Lower lobe of right lung (tissue), 2 donors: Measurements from ENCODE around the gene NMT1. TPM values are rescaled to one million over a fixed set of nuclear protein-coding genes. Genes with fewer than 3 reads are reported as not detected.

Source experiments
- ATAC-seq, 2 donors: fragments of 200-7000 bp; cut with Tn5 transposase; one replicate each; pipeline ENCODE4 v1.9.1; 2020 to 2022; ENCODE audit warnings: mild to moderate bottlenecking in 2 of 2, moderate library complexity in 2 of 2
- DNase-seq: peaks from one replicate; pipeline ENCODE4 v3.0.0-alpha.2; 2020
- H3K27ac ChIP-seq: fragments of 200-600 bp; one replicate; pipeline ENCODE4 v1.8.0; 2022
- H3K27me3 ChIP-seq: fragments of 200-600 bp; one replicate; pipeline ENCODE4 v1.8.0; 2022; ENCODE audit warnings: low read depth
- H3K36me3 ChIP-seq: fragments of 200-600 bp; one replicate; pipeline ENCODE4 v1.8.0; 2022; ENCODE audit warnings: mild to moderate bottlenecking
- H3K4me1 ChIP-seq: fragments of 200-600 bp; one replicate; pipeline ENCODE4 v1.8.0; 2022
- H3K4me3 ChIP-seq: fragments of 200-600 bp; one replicate; pipeline ENCODE4 v1.8.0; 2022; ENCODE audit warnings: mild to moderate bottlenecking
- H3K9me3 ChIP-seq: fragments of 200-600 bp; one replicate; pipeline ENCODE4 v1.8.0; 2022
- CTCF ChIP-seq: fragments of 200-600 bp; IDR thresholded peaks from one replicate; pipeline ENCODE4 v1.8.0; 2022; ENCODE audit warnings: antibody characterized with exemption, mild to moderate bottlenecking
- intact Hi-C: fragments of 100-400 bp; cut with DNase I; formaldehyde crosslinking; loops from one replicate; pipeline ENCODE4 v1.11.0; 2022
- long read RNA-seq: library from polyadenylated mRNA; unstranded; transcript quantifications from one replicate; pipeline ENCODE4 v2.0.0, GENCODE V29; 2021
- total RNA-seq: library from RNA; stranded (reverse); fragmentation: NEBNext Ultra II Directional; extraction: Animal tissue kit (Norgen Biotek cat#: 25700); gene quantifications from one replicate; pipeline ENCODE4 v1.2.1, GENCODE V29; 2021
- donor health status: DM: no; HTN: yes; CAD: no; lungs with severe emphysema.

Gene NMT1
- total RNA-seq, result 117 TPM
- long read RNA-seq, full-length matches to known transcripts, result 39 of 123 reads
- long read RNA-seq, partial matches to known transcripts, result 49 of 123 reads
- long read RNA-seq, other reads (novel, unspliced or antisense), result 35 of 123 reads

DNA sequence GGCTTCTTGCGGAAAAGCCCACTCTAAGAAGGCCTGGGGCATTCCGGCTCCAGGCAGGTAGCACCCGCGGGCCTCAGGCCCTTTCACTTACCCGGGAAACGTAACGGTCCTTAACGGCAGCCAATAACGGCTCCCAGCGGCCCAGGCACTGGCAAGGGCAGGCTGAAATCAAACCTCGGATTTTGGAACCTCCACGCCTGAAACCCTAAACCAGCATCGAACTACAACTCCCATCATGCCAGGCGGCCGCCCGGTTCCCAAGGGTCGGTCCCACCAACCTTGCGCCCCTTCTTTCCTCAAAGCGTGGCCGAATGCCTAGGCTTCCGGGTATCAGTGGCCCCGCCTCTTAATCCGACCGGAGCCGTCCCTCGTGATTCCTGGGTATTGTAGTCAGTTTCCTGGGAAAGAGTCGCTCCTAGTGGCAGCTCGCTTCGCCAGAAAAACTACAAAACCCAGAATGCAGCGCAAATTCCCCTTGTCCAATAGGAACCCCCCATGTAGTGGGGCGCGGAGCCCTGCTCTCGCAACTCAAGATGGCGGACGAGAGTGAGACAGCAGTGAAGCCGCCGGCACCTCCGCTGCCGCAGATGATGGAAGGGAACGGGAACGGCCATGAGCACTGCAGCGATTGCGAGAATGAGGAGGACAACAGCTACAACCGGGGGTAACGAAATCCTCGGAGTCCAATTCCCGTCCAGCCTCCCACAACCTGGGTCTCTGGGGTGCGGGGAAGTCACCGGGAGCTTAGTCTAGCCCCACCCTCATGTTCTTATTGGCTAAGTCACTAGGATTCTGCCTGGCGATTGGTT, at the start of gene NMT1:
Gene NMT1, plus strand, starts transcription at position 521 of the 809 bp plus-strand sequence. Its CDS starts 13 bp downstream, at position 534.
- intact Hi-C loops, result no loop called here
- H3K4me1 ChIP-seq, result peaks cover 51% of the 10 kb centered on the region
- H3K9me3 ChIP-seq, result no peaks in the 10 kb centered on the region

GRCh38 chr17:45011767-45012166, 49.4 kb upstream of the NMT1 start:
- Histone ChIP-seq H3K4me1 (no peaks in the 10 kb centered on the region), H3K36me3 (no peaks in the 10 kb centered on the region), H3K9me3 (no peaks in the 10 kb centered on the region), H3K27me3 (peaks cover 12% of the 10 kb centered on the region), H3K27ac (no peak overlapping the region), H3K4me3 (no peak overlapping the region)
- ATAC-seq (no peak), DNase-seq (no peak)
- TF ChIP-seq CTCF, result no peak
- intact Hi-C loops, result loop anchor here (10.0 kb wide), 1 partner anchor 87 kb away; no protein-coding TSS in a partner anchor

More for the DNA sequence above, at the start of gene NMT1:
- H3K4me3 ChIP-seq, result peak within 1 kb of the TSS; percentile 96
- no peak for TF ChIP-seq CTCF
- H3K27me3 ChIP-seq, result no peaks in the 10 kb centered on the region
- ATAC-seq, result peak; percentile 98
- H3K36me3 ChIP-seq, result peaks cover 5% of the 10 kb centered on the region
- H3K27ac ChIP-seq, result peak within 1 kb of the TSS; percentile 91
- peak; percentile 97 for DNase-seq

DNA sequence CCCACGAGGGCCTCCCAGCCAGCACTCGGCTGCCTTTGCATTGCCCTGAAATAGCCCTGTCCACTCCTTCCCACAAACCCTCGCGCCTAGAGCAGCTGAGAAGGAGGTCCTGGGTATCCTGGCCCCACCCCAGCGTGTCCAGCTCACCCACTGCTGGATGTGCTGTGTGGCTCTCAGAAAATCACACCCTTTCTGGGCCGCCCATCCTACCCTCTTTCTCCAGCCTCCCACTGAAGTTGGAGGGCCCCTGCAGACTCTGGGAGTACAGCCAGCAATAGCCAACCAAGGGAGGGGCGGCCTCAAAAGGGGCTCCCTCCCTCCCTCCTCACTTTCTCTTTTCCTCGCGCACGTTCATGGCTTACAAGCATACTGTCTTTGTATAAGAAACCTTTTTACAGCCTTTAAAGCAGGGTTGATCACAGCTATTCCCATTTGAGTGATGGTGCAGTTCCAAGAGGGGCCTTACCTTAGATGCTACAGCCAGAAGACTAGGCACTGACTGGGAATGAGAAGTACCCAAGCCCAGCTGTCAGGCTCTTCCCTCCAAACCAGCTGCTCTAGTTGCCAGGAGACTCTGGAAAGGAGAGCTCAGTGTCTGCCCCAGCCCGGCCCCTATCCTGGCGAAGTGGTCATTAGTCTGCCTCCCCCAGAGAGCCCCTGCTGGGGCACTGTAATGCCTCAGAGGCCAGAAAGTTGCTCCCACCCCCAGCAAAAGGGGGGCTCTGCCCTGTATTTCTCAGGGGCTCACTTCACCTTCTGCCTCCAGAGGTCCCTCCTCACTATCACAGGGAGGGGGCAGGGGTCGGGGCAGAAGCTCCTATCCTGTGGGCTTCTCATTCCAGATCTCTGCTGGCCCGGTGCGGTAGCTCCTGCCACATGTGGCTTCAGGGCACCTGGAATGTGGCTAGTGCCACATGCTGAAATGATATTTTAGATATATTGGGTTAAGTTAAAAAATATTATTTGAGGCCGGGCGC, 47.8 kb upstream of the NMT1 start:
- Histone ChIP-seq H3K9me3 (no peaks in the 10 kb centered on the region), H3K4me1 (peaks cover under 1% of the 10 kb centered on the region), H3K27ac (no peak overlapping the region), H3K27me3 (peaks cover 2% of the 10 kb centered on the region), H3K4me3 (no peak overlapping the region), H3K36me3 (no peaks in the 10 kb centered on the region)
- no peak for TF ChIP-seq CTCF
- intact Hi-C loops, result loop anchor here (10.0 kb wide), 1 partner anchor 89 kb away; no protein-coding TSS in a partner anchor
- ATAC-seq (no peak), DNase-seq (no peak)

GRCh38 chr17:45016237-45016636, 44.9 kb upstream of the NMT1 start:
- Histone ChIP-seq H3K36me3 (no peaks in the 10 kb centered on the region), H3K9me3 (no peaks in the 10 kb centered on the region), H3K27ac (no peak overlapping the region), H3K4me3 (no peak overlapping the region), H3K4me1 (peaks cover 17% of the 10 kb centered on the region), H3K27me3 (peaks cover 24% of the 10 kb centered on the region)
- ATAC-seq, result no peak
- intact Hi-C loops, result loop anchor here (10.0 kb wide), 1 partner anchor 91 kb away; no protein-coding TSS in a partner anchor
- TF ChIP-seq CTCF, result no peak
- no peak for DNase-seq

DNA sequence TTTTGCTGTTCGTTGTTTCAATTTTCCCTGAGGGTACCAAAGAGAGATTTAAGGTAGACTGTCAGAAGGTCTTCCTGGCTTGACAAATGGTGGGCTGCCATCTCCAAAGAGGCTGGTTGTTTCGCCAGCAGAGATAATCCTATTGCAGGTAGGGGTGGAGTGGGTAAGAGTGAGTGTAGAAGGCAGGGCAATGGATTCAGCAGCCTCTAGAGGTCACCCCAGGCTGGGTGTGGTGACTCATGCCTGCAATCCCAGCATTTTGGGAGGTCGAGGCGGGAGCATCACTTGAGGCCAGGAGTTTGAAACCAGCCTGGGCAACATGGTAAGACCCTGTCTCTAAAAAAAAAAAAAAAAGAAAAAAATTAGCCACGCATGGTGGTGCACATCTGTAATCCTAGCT, 44.3 kb upstream of the NMT1 start:
- Histone ChIP-seq H3K27ac (no peak overlapping the region), H3K27me3 (peaks cover 30% of the 10 kb centered on the region), H3K4me1 (peaks cover 23% of the 10 kb centered on the region), H3K4me3 (no peak overlapping the region), H3K36me3 (no peaks in the 10 kb centered on the region), H3K9me3 (no peaks in the 10 kb centered on the region)
- no peak for TF ChIP-seq CTCF
- ATAC-seq (no peak), DNase-seq (no peak)
- intact Hi-C loops, result loop anchor here (10.0 kb wide), 1 partner anchor 92 kb away; no protein-coding TSS in a partner anchor
